ENCODE data around the gene OR51G2.

The OR51G2 gene

DNA sequence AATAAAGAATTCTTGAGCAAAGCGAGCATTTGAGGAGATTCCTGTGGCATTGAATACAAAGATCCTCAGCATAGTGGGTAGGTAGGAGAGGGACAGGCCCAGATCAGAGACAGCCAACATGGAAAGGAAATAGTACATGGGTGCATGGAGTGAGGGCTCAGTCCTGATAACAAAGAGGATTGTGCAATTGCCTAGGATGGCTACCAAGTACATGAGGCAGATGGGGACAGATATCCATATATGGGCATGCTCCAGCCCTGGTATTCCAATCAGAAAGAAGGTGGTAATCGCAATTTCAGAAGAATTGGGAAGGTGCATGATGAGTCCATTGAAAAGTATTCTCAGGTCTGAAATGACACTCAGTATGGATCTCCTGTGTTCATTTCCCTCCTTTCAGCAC lies 28.9 kb downstream of the OR51G2 start:
- H3K36me3 ChIP-seq (ENCODE audit: control insufficient read depth, insufficient read depth, low read length), result no peaks in the 10 kb centered on the region
- no peaks in the 10 kb centered on the region for H3K27me3 ChIP-seq (ENCODE audit: control insufficient read depth, insufficient read depth, low read length)
- H3K79me2 ChIP-seq, result no peaks in the 10 kb centered on the region
- TF ChIP-seq CTCF (IDR thresholded peaks at IDR 0.05), result no peak
- H3K4me3 ChIP-seq (ENCODE audit: low read depth, low read length), result no peak overlapping the region
- no peak overlapping the region for H3K9ac ChIP-seq
- no peak overlapping the region for H3K4me2 ChIP-seq (ENCODE audit: low read length)
- no peak overlapping the region for H2AFZ ChIP-seq
- no peaks in the 10 kb centered on the region for H3K4me1 ChIP-seq
- H3K27ac ChIP-seq, result no peak overlapping the region
- H3K9me3 ChIP-seq (ENCODE audit: control insufficient read depth, low read length), result no peaks in the 10 kb centered on the region

- Histone ChIP-seq H3K36me3 (ENCODE audit: control insufficient read depth, insufficient read depth, low read length) (no peaks in the 10 kb centered on the region), H3K9ac (no peak overlapping the region), H3K9me3 (ENCODE audit: control insufficient read depth, low read length) (no peaks in the 10 kb centered on the region), H3K4me1 (no peaks in the 10 kb centered on the region), H2AFZ (no peak overlapping the region), H3K27me3 (ENCODE audit: control insufficient read depth, insufficient read depth, low read length) (no peaks in the 10 kb centered on the region), H3K27ac (no peak overlapping the region), H3K4me3 (ENCODE audit: low read depth, low read length) (no peak overlapping the region), H3K4me2 (ENCODE audit: low read length) (no peak overlapping the region), H3K79me2 (no peaks in the 10 kb centered on the region)
- no peak for TF ChIP-seq CTCF (IDR thresholded peaks at IDR 0.05)
Observed at GRCh38 chr11:4887591-4887990, 31.6 kb downstream of the OR51G2 start.

GRCh38 chr11:4886186-4886585 lies 33.0 kb downstream of the OR51G2 start:
- H3K79me2 ChIP-seq, result no peaks in the 10 kb centered on the region
- H3K4me1 ChIP-seq, result no peaks in the 10 kb centered on the region
- H3K4me2 ChIP-seq (ENCODE audit: low read length), result no peak overlapping the region
- H3K9me3 ChIP-seq (ENCODE audit: control insufficient read depth, low read length), result no peaks in the 10 kb centered on the region
- no peak for TF ChIP-seq CTCF (IDR thresholded peaks at IDR 0.05)
- no peak overlapping the region for H2AFZ ChIP-seq
- no peaks in the 10 kb centered on the region for H3K36me3 ChIP-seq (ENCODE audit: control insufficient read depth, insufficient read depth, low read length)
- H3K27me3 ChIP-seq (ENCODE audit: control insufficient read depth, insufficient read depth, low read length), result no peaks in the 10 kb centered on the region
- no peak overlapping the region for H3K4me3 ChIP-seq (ENCODE audit: low read depth, low read length)
- H3K27ac ChIP-seq, result no peak overlapping the region
- no peak overlapping the region for H3K9ac ChIP-seq

DNA sequence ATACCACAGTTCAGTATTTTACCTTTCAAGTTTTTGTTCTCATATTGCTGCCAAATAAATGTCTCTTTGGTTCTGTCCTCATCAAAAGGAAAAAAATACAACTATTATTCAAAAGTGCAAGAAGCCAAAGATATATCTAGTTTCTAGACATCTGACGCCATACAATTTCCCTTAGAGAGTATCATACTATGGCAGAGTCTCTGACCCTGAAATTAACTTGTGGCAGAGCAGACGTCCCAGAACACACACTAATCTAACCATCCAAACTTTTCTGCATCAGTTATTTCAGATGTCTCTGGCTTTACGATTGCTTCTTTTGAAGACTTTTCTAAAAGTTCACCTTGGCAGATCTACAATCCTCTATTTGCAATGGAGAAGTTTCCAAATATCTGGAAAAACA lies 34.8 kb downstream of the OR51G2 start:
- Histone ChIP-seq H3K27me3 (ENCODE audit: control insufficient read depth, insufficient read depth, low read length) (no peaks in the 10 kb centered on the region), H3K4me3 (ENCODE audit: low read depth, low read length) (no peak overlapping the region), H3K9me3 (ENCODE audit: control insufficient read depth, low read length) (no peaks in the 10 kb centered on the region), H2AFZ (no peak overlapping the region), H3K36me3 (ENCODE audit: control insufficient read depth, insufficient read depth, low read length) (no peaks in the 10 kb centered on the region), H3K9ac (no peak overlapping the region), H3K27ac (no peak overlapping the region), H3K4me2 (ENCODE audit: low read length) (no peak overlapping the region), H3K4me1 (no peaks in the 10 kb centered on the region), H3K79me2 (no peaks in the 10 kb centered on the region)
- no peak for TF ChIP-seq CTCF (IDR thresholded peaks at IDR 0.05)

GRCh38 chr11:4882543-4882942 lies 36.6 kb downstream of the OR51G2 start:
- no peak for TF ChIP-seq CTCF (IDR thresholded peaks at IDR 0.05)
- Histone ChIP-seq H3K36me3 (ENCODE audit: control insufficient read depth, insufficient read depth, low read length) (no peaks in the 10 kb centered on the region), H3K27me3 (ENCODE audit: control insufficient read depth, insufficient read depth, low read length) (no peaks in the 10 kb centered on the region), H3K9ac (no peak overlapping the region), H3K27ac (no peak overlapping the region), H3K4me2 (ENCODE audit: low read length) (no peak overlapping the region), H2AFZ (no peak overlapping the region), H3K4me3 (ENCODE audit: low read depth, low read length) (no peak overlapping the region), H3K79me2 (no peaks in the 10 kb centered on the region), H3K9me3 (ENCODE audit: control insufficient read depth, low read length) (no peaks in the 10 kb centered on the region), H3K4me1 (no peaks in the 10 kb centered on the region)

Data from parathyroid adenoma (tissue), 2 donors.